Measurements from ENCODE around the gene KCND2.
"Not testable (repeated sequence)": the region's sequence is repeated elsewhere in the genome, so short reads cannot be mapped to it uniquely, and the experiment has no call there.

KCND2 gene

GRCh38 chr7:120588862-120589261 is 315.9 kb downstream of the KCND2 start:
- DNase-seq: no peak

GRCh38 chr7:120600607-120601006 is 327.6 kb downstream of the KCND2 start:
- no peak for DNase-seq

GRCh38 chr7:120603366-120603765 is 330.4 kb downstream of the KCND2 start:
- DNase-seq: no peak

DNA sequence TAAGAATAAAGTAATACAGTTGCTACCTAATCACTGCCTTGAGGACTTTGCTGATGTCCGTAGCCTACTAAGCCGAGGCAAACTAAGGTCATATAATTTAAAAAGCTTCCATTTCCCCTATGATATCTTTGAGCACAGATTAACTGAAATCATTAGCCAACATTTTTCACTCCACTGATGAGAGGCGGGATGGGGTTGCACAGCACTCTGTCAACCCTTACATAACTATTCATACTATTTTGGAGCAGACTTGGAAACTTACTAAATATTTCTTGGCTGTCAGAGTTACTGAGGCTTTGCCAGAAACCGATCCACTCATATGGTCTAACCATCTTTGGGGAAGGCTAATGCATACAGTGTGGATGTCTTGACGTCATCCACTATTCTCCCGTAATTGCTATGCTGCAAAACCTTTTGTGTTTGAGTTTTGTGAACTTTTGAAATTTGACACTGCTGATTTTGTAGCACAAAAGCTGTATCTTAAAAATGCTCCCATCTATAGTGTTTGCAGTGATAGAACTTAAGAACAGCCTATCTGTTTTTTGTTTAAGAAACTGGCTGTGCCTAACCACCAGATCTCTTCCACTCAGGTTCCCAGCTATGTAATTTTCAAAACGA is 336.3 kb downstream of the KCND2 start:
- no peak for DNase-seq

DNA sequence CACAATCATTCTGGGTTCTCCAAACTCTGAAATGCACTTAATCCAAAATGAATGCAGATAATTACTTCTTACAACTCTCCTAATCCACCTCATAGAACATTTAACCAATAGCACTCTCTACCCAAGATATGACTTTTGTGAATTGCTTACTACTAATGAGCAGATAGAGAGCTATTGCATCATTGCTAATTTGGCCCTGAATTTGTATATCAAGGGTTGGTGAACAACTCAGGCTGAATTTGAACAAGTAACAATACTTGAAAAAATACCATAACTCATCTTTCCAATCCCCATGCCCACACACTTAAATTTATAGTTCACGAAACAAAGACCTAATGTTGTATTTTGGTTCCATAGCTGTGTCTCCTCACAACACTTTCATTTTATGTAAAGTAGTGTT is 339.0 kb downstream of the KCND2 start:
- no peak for DNase-seq

- DNase-seq: no peak
These were observed 342.7 kb downstream of the KCND2 start for GRCh38 chr7:120615703-120616102.

DNA sequence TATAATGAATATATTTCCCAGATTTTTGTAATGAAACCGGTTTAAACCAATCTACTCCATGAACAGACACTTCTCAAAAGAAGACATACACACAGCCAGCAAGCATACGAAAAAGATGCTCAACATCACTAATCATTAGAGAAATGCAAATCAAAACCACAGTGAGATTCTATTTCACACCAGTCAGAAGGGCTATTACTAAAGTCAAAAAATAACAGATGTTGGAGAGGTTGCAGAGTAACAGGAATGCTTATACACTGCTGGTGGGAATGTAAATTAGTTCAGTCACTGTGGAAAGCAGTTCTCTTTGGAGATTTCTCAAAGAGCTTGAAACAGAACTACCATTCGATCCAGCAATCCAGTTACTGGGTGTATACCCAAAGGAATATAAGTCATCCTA is 344.3 kb downstream of the KCND2 start:
- no peak for DNase-seq

- no peak for DNase-seq
These were observed 355.3 kb downstream of the KCND2 start for GRCh38 chr7:120628251-120628650.

DNA sequence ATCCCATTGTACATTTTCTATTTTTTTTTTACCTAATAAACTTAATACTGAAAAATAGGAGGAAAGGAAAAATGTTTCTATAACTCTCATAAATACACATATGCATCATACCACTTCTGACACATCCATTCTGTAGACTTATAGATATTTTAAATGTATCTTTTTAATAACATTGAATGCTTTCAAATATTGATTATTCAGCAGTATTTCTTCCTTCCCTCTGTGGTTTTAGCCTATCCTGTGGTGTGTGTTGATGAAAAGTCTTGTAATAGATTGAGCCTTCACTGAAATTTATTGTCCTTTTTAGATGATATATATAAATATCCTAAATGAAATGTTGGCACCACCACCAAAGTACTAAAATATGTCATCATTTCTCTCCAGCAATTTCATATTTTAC is 366.9 kb downstream of the KCND2 start:
- DNase-seq: no peak

DNA sequence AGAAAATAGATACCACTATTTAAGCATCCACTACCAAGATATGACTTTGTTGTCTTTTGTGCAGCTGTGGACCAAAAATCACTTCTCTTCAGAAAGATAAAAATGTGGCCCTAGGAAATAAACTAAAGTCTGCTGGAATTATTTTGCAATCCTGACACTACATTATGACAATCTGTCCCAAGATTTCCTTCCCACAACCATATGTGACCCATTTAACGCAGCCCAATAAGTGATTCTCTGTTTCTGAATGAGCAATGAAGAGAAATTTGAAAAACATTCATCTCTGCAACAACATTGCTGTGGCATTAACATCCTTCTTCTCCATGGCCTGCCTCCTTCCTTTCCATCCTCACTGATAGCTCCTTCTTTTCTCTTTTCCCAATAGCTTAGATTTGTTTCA is 373.0 kb downstream of the KCND2 start:
- DNase-seq: no peak

DNA sequence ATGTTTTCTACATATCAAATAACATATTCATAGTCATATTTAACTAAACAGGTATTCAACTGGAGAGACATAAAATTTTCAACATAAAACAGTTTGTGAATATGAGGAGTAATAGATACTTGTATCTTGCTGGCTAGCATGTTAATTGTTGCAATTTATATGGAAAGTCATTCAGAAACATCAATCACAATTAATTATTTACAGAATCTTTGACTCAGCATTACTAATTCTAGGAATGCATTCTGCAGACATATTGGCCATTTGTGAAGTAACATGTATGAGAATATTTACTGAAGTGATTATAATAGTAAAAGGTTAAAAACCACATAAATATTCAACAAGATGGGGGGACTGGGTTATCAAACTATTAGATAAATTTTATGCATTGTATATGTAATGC is 381.3 kb downstream of the KCND2 start:
- DNase-seq: no peak

DNA sequence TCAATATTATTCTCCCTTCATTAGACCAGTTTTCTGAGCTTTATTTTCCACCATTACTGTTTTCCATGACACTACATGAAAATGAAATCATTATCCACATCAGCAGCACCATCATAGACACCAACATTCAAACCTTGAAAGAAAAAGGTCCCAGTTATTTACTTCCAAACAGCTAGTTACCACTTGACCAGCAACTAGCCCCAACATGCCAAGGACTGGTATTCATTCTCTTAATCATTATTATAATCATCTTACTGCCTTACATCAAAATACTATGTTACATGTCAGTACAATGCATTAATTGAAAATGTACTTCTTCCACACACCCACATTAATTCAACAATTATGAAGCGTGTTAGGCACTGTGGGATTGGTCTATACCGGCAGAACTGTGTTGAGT is 385.5 kb downstream of the KCND2 start:
- DNase-seq: no peak

GRCh38 chr7:120662291-120662690 is 389.3 kb downstream of the KCND2 start:
- DNase-seq: no peak

GRCh38 chr7:120665068-120665467 is 392.1 kb downstream of the KCND2 start:
- no peak for DNase-seq

DNA sequence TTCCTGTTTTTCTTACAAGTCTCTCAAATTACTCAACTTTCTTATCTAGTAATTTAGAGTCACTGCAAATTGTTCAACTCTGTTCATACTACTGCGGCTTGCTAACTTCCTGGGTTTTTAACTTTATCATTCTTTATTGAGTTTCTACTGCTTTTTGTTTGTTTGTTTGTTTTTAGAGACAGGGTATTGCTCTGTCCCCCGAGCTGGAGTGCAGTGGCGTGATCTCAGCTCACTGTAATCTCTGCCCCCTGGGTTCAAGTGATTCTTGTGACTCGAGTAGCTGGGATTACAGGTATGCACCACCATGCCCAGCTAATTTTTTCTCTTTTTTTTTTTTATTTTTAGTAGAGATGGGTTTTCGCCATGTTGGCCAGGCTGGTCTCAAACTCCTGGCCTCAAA is 402.1 kb downstream of the KCND2 start:
- DNase-seq: no peak

- DNase-seq: no peak
These were observed 404.6 kb downstream of the KCND2 start for GRCh38 chr7:120677535-120677934.

DNA sequence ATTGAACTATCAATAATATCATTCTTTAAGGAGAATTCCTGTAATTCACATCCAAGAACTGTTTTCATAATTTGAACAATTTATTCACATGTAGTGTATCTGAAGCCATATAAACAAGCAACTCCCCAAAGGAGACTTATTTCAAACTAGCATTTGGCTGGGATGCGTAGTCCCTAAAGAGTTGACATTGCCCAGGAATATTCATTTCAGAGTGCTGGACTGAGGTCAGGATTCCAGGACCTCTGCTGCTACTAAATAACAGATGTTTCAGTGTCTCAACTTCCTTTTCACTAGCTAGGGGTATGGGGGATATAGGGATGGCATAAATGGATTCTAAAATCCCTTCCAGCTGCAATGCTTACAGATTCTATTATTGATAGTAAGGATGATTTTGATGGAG is 408.0 kb downstream of the KCND2 start:
- no peak for DNase-seq

- no peak for DNase-seq
These were observed 411.5 kb downstream of the KCND2 start for GRCh38 chr7:120684463-120684862.

GRCh38 chr7:120691915-120692314 is 418.9 kb downstream of the KCND2 start:
- DNase-seq: no peak

DNA sequence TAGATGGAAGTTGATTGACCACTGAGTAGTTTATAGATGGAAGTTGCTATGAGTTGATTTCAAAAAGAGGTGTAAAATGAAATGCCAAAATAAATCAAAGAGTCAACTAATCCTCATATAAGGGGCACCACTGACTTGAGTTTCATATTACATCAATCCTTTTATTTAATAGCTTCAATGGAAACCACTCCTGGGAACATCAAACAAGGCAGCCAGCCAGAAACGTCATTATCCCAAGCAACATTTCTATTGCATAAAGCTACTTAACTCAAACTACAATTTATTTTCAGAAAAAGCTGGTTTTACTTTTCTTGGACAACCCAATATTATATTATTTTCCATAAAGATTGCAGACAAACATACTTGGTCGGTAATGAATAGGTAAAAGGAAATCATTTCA is 422.9 kb downstream of the KCND2 start:
- no peak for DNase-seq

- DNase-seq: no peak
These were observed 427.8 kb downstream of the KCND2 start for GRCh38 chr7:120700796-120701195.

DNA sequence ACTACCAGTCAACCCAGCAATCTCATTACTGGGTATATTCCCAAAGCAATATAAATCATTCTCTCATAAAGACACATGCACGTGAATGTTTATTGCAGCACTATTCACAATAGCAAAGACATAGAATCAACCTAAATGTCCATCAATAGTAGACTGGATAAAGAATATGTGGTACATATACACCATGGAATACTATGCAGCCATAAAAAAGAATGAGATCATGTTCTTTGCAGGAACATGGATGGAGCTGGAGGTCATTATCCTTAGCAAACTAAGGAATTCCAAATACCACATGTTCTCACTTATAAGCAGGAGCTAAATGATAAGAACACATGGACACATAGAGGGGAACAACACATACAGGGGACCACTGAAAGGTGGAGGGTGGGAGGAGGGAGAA is 429.4 kb downstream of the KCND2 start:
- not testable (repeated sequence) for DNase-seq

DNA sequence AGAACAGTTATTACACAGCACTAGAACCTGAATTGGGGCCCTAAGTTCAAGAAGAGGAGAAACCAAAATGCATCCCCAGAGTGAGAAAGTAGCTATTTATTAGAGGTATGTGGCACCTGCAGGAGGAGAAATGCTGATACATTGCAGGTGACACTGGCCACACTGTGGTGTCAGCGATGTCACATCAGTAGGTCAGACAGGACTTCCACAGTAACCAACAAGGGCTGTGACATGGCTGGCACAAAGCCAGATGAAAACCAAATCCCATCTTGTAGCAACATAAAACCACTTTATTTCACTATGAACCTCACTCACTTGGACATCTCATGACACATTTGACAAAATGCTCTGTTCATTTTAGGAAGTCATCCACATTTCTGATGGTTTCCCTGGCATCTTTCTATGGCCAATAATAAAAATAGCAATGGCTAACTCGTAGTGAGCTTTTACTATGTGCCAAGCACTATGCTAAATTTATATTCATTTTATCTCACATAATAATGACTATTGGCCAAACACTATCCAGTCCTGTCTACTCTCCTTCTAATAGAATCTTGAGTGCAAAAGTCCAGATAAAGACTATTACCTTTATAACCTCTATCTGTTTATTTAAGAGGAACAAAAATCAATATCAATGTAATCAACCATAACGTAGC is 430.7 kb downstream of the KCND2 start:
- no peak for DNase-seq

GRCh38 chr7:120709252-120709971 is 436.4 kb downstream of the KCND2 start:
- DNase-seq: no peak

GRCh38 chr7:120709972-120710320 is 437.0 kb downstream of the KCND2 start:
- DNase-seq: no peak
